Stimulated activated CD8-positive, alpha-beta memory T cell treated with anti-CD3 and anti-CD28 coated beads, Interleukin-4, amount 100 ng/mL, for 4 hours (primary cell): Measurements from ENCODE around the gene PPP1R12C.

Source experiments
- DNase-seq, 2 donors: peaks; one replicate each; pipeline ENCODE4 v3.0.0-alpha.2; 2020; ENCODE audit warnings: low read depth in 2 of 2, low spot score in 1 of 2

Gene PPP1R12C

GRCh38 chr19:55146705-55147273 lies 29.4 kb upstream of the PPP1R12C start:
- DNase-seq, result no peak

GRCh38 chr19:55146078-55146704 lies 28.8 kb upstream of the PPP1R12C start:
- DNase-seq, result no peak

DNA sequence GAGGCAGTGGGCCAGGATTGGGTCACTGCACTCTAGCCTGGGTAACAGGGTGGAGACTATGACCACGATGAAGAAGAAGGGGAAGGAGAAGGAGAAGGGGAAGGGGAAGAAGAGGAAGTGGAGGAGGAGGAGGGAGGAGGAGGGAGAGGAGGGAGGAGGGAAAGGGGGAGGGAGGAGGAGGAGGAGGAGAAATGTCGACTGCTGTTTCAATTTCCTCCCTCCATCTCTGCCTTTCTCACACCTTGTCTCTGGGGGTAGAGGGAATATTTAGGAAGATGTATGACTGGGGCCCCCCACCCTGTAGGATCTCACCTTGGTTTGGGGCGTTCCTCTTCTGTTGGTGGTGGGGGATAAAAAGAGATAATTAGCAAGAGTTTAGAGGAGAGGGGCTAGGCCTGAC lies 27.8 kb upstream of the PPP1R12C start:
- no peak for DNase-seq

DNA sequence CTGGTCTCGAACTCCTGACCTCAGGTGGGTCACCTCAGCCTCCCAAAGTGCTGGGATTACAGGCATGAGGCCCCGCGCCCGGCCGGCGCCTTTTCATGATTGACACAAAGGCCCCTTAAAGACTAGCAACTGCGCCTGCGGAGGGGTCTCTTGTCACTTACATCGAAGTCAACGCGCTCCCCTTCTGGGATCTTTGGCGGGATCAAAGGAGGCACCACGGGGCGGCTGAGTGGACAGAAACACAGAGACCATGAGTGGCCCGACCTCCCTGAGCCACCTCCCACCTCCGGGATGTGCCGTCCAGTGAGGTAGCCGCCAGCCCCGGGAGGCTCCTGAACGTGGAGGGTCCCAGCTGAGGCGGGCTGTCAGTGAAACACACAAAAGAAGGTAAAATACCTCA lies 24.3 kb upstream of the PPP1R12C start:
- no peak for DNase-seq

GRCh38 chr19:55137915-55138314 lies 20.5 kb upstream of the PPP1R12C start:
- no peak for DNase-seq

GRCh38 chr19:55136399-55137102 lies 19.1 kb upstream of the PPP1R12C start:
- DNase-seq, result no peak

DNA sequence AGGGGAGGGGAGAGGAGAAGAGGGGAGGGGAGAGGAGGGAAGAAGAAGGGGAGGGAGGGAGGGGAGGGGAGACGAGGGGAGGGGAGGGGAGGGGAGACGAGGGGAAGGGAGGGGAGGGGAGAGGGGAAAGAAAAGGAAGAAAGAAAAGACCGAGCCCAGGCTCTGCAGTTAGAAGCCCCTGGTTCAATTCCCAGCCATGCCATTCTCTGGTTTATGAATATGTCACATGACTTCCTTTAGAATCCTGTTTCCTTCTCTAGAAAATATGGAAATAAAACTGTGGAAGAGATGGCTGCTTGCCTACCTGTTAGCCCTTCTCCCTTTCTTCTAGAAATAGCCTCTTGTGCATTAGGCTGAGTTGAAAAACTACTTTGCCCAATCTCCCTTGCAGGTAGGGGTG lies 17.3 kb upstream of the PPP1R12C start:
- DNase-seq, result no peak

- no peak for DNase-seq
Observed at GRCh38 chr19:55133639-55134444, 16.4 kb upstream of the PPP1R12C start.

GRCh38 chr19:55132453-55133129 lies 15.2 kb upstream of the PPP1R12C start:
- DNase-seq, result no peak

GRCh38 chr19:55131421-55131820 lies 14.0 kb upstream of the PPP1R12C start:
- DNase-seq, result no peak

- DNase-seq, result no peak
Observed at GRCh38 chr19:55119053-55119452, 1.6 kb upstream of the PPP1R12C start.

DNA sequence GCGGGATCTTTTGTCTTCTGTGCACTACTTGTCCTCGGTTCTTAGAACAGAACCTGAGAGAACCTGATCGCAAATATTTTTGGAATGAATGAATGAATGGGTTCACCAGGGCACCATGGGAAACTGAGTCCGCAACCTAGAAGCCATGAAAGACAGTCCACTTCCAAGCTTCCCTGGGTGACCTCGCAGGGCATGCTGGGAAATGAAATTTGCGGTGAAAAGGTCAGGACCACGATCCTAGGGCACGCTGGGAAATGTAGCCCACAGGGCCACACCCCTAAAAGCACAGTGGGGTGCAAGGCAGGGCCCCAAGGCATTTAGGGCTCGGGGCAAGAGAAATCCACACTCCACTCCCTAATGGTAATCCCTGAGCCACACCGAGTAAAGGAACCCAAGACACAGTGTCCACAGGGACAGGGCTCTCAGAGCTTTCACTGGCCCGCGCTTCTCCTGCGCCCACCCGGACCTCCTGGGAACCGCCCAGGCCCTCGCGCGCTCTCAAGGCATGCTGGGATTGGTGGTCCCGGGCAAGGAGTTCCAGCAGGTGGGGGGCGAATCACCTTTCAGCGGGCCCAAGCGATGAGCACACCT lies 1.1 kb upstream of the PPP1R12C start:
- no peak for DNase-seq

DNA sequence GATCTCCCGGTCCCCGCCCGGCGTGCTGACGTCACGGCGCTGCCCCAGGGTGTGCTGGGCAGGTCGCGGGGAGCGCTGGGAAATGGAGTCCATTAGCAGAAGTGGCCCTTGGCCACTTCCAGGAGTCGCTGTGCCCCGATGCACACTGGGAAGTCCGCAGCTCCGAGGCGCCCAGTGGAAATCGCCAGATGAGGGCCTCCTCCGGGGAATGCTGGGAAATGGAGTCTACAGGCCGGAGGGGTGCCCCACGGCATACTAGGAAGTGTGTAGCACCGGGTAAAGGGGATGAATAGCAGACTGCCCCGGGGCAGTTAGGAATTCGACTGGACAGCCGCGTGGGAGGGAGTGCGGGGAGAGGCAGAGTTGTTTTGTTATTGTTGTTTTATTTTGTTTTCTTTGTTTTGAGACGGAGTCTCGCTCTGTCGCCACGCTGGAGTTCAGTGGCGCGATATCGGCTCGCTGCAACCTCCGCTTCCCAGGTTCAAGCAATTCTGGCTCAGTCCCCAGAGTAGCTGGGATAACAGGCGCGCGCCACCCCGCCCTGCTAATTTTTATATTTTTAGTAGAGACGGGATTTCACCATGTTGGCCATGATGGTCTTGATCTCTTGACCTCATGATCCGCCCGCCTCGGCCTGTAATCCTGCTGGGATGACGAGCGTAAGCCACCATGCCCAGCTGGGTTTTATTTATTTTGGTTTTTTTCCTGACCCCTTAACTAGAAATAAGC lies 390 bp upstream of the PPP1R12C start:
- DNase-seq, result peak; percentile 90 to 95

DNA sequence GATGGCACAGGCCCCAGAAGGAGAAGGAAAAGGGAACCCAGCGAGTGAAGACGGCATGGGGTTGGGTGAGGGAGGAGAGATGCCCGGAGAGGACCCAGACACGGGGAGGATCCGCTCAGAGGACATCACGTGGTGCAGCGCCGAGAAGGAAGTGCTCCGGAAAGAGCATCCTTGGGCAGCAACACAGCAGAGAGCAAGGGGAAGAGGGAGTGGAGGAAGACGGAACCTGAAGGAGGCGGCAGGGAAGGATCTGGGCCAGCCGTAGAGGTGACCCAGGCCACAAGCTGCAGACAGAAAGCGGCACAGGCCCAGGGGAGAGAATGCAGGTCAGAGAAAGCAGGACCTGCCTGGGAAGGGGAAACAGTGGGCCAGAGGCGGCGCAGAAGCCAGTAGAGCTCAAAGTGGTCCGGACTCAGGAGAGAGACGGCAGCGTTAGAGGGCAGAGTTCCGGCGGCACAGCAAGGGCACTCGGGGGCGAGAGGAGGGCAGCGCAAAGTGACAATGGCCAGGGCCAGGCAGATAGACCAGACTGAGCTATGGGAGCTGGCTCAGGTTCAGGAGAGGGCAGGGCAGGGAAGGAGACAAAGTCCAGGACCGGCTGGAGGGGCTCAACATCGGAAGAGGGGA lies 1.1 kb downstream of the PPP1R12C start:
- DNase-seq, result peak in 1 of 2 donors; percentile 24

- DNase-seq, result no peak
Observed at GRCh38 chr19:55115446-55116065, 1.9 kb downstream of the PPP1R12C start.

DNA sequence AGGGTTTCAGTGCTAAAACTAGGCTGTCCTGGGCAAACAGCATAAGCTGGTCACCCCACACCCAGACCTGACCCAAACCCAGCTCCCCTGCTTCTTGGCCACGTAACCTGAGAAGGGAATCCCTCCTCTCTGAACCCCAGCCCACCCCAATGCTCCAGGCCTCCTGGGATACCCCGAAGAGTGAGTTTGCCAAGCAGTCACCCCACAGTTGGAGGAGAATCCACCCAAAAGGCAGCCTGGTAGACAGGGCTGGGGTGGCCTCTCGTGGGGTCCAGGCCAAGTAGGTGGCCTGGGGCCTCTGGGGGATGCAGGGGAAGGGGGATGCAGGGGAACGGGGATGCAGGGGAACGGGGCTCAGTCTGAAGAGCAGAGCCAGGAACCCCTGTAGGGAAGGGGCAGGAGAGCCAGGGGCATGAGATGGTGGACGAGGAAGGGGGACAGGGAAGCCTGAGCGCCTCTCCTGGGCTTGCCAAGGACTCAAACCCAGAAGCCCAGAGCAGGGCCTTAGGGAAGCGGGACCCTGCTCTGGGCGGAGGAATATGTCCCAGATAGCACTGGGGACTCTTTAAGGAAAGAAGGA lies 2.8 kb downstream of the PPP1R12C start:
- DNase-seq, result no peak

- no peak for DNase-seq
Observed at GRCh38 chr19:55113570-55114039, 3.8 kb downstream of the PPP1R12C start.

GRCh38 chr19:55112777-55113569 lies 4.5 kb downstream of the PPP1R12C start:
- DNase-seq, result no peak
